ENCODE results near the gene MAST4.

MAST4 gene

DNA sequence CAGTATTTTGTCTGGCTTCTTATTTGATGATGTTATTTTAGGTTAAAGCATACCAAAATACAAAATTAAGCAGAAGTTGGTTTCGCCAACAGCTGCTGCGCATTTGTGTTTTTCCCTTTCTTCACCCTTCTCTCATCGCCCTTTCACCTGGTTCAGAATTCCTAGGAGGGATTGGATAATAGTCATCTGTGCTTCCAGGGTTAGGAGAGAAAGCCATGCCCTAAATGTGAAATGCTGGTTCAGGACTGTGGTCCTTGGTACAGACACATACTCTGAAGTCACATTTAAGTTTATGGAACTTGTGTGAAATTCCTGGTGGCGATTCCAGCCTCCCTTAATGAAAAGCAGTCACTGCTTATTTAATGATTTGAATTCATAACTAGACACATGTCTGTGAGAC lies 7.7 kb downstream of the MAST4 start:
- no peak for DNase-seq (ENCODE audit: low read depth in 2 of 2)

GRCh38 chr5:66606713-66607112 lies 10.5 kb downstream of the MAST4 start:
- DNase-seq (ENCODE audit: low read depth in 2 of 2), result no peak

DNA sequence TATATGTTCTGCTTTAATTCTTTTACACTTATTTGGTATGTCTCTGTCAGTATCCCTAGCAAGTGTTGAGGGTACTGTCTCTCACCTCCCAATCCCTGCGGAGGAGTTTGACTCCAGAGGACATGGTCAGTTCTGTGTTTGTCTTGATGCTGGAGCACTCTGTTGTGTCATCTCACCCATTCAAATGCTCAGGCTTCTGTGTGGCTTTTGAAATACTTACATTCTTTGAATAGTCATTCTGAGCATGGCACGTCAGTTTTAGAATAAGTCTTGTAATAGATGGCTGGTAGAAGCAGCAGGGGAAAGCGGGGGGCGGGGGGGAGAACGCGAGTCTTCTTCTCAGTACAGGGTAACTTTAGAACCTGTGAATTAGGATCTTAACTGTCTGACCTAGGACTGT lies 12.3 kb downstream of the MAST4 start:
- DNase-seq (ENCODE audit: low read depth in 2 of 2), result no peak

DNA sequence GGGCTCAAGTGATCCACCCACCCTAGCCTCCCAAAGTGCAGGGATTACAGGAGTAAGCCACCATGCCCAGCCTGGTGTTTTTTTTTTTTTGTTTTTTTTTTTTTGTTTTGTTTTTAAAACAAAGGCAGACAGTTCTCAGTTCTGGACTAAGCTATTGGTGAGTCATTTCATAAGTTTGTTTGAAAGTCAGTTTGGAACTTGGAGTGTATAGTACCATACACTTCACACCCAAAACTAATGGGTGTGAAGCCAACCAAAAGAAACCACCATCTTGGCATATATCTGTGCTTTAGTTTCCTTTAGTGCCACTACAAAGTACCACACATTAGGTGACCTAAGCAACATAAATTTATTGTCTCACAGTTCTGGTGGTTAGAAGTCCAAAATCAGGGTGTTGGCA lies 13.4 kb downstream of the MAST4 start:
- DNase-seq (ENCODE audit: low read depth in 2 of 2), result no peak

DNA sequence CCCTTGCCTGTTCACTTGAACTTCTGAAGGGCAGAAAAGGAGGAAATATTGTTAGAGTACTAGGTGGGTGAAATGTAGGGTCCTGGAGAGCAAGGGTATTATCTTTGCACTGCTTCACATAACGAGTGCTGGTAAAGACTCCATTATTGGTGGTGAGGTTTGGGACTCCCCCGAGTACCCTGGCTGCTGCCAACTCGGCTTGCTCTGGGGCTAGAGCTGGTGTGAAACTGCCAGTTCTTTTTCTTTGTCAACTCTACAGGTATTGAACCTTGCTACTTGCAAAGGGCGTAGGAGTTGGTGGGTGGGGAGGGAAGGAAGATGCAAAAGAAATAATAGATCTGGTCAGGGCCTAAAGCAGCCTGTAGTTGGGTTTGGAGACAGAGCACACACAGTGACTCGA lies 16.0 kb downstream of the MAST4 start:
- no peak for DNase-seq (ENCODE audit: low read depth in 2 of 2)

GRCh38 chr5:66615136-66615535 lies 18.9 kb downstream of the MAST4 start:
- DNase-seq (ENCODE audit: low read depth in 2 of 2), result no peak

DNA sequence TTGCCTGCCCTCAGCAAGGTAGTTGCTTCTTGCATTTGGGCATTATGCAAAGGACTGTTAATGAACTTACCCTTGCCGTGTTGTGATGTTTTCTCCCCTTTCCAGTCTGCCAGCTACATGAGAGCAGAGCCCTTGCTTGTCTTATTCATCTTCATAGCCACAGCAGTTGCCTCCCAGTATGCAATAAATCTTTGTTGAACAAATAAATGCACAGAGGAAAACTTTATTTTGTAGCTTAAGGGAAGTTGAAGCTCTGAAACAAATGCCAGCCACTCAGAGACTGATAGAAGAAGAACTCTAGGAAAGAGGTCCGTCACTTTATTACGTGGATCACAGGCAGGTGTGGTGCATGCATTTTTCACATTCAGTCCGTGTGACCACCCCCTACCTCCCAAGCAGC lies 19.7 kb downstream of the MAST4 start:
- no peak for DNase-seq (ENCODE audit: low read depth in 2 of 2)

GRCh38 chr5:66616520-66617225 lies 20.5 kb downstream of the MAST4 start:
- no peak for DNase-seq (ENCODE audit: low read depth in 2 of 2)

- no peak for DNase-seq (ENCODE audit: low read depth in 2 of 2)
These were observed 21.2 kb downstream of the MAST4 start for GRCh38 chr5:66617226-66617861.

DNA sequence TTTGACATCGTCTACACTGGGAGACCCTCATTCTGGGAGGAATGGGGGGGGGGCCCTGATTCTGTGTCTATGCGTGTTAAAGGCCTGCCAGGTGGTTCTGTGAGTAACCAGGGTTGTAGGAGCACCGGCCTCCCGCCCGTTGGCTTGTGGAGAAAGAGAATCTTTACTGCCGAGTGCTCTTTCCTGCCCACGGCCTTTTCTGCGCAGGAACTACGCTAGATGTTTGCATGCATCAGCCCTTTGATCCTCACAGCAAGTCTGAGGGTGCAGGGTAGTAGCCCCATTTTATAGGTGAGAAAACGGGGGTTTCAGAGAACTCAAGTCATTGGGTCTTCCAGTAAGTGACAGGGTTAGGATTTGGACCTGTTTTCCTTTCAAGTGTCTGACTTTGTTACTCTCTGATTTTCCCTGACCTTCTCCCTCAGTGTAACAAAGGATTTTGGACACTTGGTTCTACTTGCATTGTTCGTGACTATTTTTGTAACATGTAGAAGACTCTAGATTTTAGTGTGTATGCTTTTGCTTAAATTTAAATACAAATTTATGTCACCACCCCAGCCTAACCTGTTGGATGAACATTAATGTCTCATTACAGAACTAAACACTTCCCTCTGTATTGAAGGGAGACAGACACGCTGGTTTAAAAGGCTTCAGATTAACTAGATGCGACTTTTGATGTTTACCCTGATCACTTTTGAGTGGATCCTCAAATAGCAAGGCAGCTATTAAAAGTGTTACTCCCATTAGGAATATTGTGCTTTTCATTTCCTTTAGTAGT lies 22.0 kb downstream of the MAST4 start:
- no peak for DNase-seq (ENCODE audit: low read depth in 2 of 2)

- DNase-seq (ENCODE audit: low read depth in 2 of 2), result no peak
These were observed 24.5 kb downstream of the MAST4 start for GRCh38 chr5:66620711-66621110.

DNA sequence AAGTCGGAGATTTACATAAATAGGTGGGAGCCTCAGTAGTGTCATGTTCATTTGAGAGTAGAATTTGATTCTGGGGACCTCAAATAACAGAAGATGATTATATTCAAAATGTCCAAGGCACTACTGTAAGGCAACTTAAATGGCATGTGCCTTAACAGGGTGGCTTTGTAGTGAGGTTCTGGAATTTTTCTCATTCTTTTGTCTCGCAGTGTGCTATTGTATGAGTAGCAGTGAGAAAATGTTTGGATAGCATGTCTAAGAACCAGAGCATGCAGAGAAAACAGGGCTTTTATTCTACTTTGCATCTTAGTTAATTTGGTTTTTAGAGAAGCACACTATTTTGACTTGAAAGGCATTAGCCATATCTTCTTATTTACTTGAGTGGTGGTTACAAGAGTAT lies 25.0 kb downstream of the MAST4 start:
- DNase-seq (ENCODE audit: low read depth in 2 of 2), result no peak

GRCh38 chr5:66621736-66622135 lies 25.5 kb downstream of the MAST4 start:
- no peak for DNase-seq (ENCODE audit: low read depth in 2 of 2)

GRCh38 chr5:66628561-66628960 lies 32.4 kb downstream of the MAST4 start:
- no peak for DNase-seq (ENCODE audit: low read depth in 2 of 2)

GRCh38 chr5:66629446-66629845 lies 33.3 kb downstream of the MAST4 start:
- DNase-seq (ENCODE audit: low read depth in 2 of 2), result no peak

DNA sequence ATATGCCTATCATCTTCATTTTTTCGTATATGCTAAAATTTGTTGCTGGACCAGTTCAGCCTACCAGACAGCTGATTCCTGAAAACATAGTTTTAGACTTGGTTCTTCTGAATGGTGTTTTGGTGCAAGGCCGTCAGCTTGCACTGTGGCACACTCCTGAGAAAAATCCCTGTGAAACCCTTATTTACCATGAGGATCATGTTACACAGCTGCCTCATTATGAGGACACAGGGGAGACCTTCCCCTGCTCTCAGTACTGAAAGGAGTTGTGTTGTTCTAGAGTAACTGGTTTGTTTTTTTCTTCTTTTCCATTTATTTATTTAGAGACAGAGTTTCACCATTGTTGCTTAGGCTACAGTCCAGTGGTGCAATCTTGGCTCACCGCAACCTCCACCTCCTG lies 37.6 kb downstream of the MAST4 start:
- DNase-seq (ENCODE audit: low read depth in 2 of 2), result no peak

GRCh38 chr5:66634601-66635000 lies 38.4 kb downstream of the MAST4 start:
- DNase-seq (ENCODE audit: low read depth in 2 of 2), result no peak

GRCh38 chr5:66637994-66638393 lies 41.8 kb downstream of the MAST4 start:
- no peak for DNase-seq (ENCODE audit: low read depth in 2 of 2)

DNA sequence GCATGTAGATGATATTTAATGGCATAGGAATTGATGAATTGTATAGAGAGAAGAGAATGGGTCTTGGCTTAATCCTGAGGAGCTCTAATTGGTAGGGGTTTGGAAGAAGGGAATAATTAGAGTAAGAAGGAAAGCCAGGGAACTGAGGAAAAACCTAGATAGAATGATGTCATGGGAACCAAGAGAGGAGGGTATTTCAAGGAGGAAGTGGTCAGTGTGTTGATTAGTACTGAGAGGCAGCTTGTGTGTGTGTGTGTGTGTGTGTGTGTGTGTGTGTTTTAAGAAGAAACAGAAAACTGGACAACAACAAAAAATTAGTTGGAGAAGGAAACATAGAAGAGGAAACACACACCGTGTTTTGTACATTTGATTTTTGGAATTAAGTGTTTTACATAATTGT lies 42.8 kb downstream of the MAST4 start:
- DNase-seq (ENCODE audit: low read depth in 2 of 2), result no peak

DNA sequence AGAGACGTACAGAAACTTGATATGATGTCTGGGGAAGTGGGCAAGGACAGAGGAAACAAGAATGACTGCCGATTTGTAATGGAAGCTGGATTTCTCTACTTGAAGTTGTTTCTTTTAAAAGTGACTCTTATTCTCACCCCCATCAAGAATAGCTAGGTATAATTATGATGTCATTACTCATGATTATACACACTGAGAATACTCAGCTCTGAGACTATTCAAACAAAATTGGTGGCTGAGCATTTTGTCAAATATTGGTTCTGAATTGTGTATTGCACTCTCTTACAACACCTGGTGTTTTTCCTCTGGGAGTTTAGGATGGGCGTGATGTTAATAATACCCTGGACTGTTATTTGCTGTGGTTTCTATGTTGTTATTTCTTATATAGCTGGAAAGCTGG lies 46.3 kb downstream of the MAST4 start:
- DNase-seq (ENCODE audit: low read depth in 2 of 2), result no peak

GRCh38 chr5:66643387-66643786 lies 47.2 kb downstream of the MAST4 start:
- no peak for DNase-seq (ENCODE audit: low read depth in 2 of 2)

DNA sequence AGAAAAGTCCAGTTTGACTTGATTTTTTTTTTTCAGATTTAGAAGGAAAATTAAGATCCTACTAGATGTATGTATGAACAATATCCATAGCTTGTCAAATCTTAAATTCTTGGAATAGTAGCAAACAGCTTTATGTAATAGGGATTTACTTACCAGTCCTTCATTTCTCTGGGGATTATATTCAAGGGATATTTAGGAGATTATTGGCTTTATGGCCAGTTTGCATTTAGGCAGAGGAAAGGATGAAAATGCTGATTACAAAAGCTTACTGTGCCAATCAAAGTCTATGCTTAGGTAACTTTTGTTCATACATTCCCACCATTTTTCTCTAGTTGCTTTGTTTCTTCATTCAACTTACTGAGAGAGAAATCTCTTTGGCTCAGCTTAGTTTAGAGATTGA lies 47.9 kb downstream of the MAST4 start:
- DNase-seq (ENCODE audit: low read depth in 2 of 2), result no peak

DNA sequence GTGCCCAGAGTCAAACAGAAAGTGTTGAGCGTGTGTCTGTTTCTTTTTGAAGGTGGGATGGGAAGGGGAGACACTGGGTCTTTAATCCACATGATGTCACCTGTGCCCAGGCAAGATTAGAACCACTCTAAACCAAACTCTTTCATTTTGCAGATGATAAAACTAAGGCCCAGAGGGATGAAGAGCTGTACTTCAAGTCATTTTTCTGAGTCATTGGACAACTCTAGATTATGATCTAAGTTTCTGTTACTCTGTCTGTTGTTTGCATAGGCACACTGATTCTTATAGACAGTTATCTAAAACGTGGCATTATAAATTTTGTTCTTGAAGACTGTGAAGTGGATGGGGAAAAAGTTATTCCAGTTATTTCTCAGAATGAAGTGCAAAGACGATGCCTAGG lies 48.8 kb downstream of the MAST4 start:
- no peak for DNase-seq (ENCODE audit: low read depth in 2 of 2)
